HL-60/S4 (cell line): ENCODE results near the gene DGKI.
"Not testable (repeated sequence)": the region's sequence is repeated elsewhere in the genome, so short reads cannot be mapped to it uniquely, and the experiment has no call there.

Experiments
- in situ Hi-C: fragments of 300-500 bp; cut with MboI; formaldehyde crosslinking; loops from 2 replicates; pipeline ENCODE4 v1.14.3; 2022; ENCODE audit warnings: low sequenced_read_pairs

The DGKI gene

GRCh38 chr7:137747359-137748031 is 99.3 kb downstream of the DGKI start:
- in situ Hi-C loops = no loop called here

- in situ Hi-C loops = no loop called here
Observed at GRCh38 chr7:137743021-137743420, 103.8 kb downstream of the DGKI start.

GRCh38 chr7:137742051-137742450 is 104.7 kb downstream of the DGKI start:
- in situ Hi-C loops = no loop called here

GRCh38 chr7:137741443-137741842 is 105.3 kb downstream of the DGKI start:
- in situ Hi-C loops = no loop called here

- in situ Hi-C loops = no loop called here
Observed at GRCh38 chr7:137734221-137734620, 112.6 kb downstream of the DGKI start.

- in situ Hi-C loops = no loop called here
Observed at GRCh38 chr7:137732168-137732567, 114.6 kb downstream of the DGKI start.

GRCh38 chr7:137731436-137731835 is 115.3 kb downstream of the DGKI start:
- in situ Hi-C loops = no loop called here

GRCh38 chr7:137728426-137728825 is 118.3 kb downstream of the DGKI start:
- in situ Hi-C loops = no loop called here

- in situ Hi-C loops = no loop called here
Observed at GRCh38 chr7:137727413-137727812, 119.4 kb downstream of the DGKI start.

GRCh38 chr7:137718355-137718754 is 128.4 kb downstream of the DGKI start:
- in situ Hi-C loops = no loop called here

- in situ Hi-C loops = no loop called here
Observed at GRCh38 chr7:137717811-137718271, 128.9 kb downstream of the DGKI start.

GRCh38 chr7:137717045-137717444 is 129.7 kb downstream of the DGKI start:
- in situ Hi-C loops = no loop called here

GRCh38 chr7:137716061-137716460 is 130.7 kb downstream of the DGKI start:
- in situ Hi-C loops = no loop called here

- in situ Hi-C loops = no loop called here
Observed at GRCh38 chr7:137715533-137715932, 131.2 kb downstream of the DGKI start.

GRCh38 chr7:137715121-137715520 is 131.7 kb downstream of the DGKI start:
- in situ Hi-C loops = no loop called here

GRCh38 chr7:137706330-137706729 is 140.4 kb downstream of the DGKI start:
- in situ Hi-C loops = not testable (repeated sequence)

GRCh38 chr7:137704723-137705122 is 142.1 kb downstream of the DGKI start:
- in situ Hi-C loops = no loop called here

GRCh38 chr7:137703291-137704010 is 143.3 kb downstream of the DGKI start:
- in situ Hi-C loops = no loop called here

- in situ Hi-C loops = no loop called here
Observed at GRCh38 chr7:137696988-137697387, 149.8 kb downstream of the DGKI start.

- in situ Hi-C loops = no loop called here
Observed at GRCh38 chr7:137696376-137696775, 150.4 kb downstream of the DGKI start.

GRCh38 chr7:137695942-137696341 is 150.8 kb downstream of the DGKI start:
- in situ Hi-C loops = no loop called here

GRCh38 chr7:137695494-137695893 is 151.3 kb downstream of the DGKI start:
- in situ Hi-C loops = no loop called here
